ENCODE results near the gene REEP1. TPM values are rescaled to one million over a fixed set of nuclear protein-coding genes. Genes with fewer than 3 reads are reported as not detected.

The REEP1 gene
- total RNA-seq, 2 experiments from 2014 or later: not detected

DNA sequence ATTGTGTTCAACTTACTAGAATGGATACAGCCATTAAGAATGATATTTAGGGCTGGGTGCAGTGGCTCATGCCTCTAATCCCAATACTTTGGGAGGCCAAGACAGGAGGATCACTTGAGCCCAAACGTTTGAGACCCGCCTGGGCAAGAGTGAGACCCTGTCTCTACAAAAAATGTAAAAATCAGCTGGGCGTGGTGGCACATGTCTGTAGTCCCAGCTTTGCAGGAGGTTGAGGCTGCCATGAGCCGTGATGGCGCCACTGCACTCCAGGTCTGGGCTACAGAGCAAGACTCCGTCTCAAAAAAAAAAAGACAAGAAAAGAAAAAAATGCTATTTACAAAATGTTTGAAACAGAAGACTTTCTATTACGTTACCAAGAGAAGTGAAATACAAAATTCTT, 30.0 kb downstream of the REEP1 start:
- CTCF ChIA-PET (ENCODE audit: unreplicated experiment): no interaction called here
- no peak overlapping the region for H3K4me3 ChIP-seq (ENCODE audit: low read depth, low read length, poor library complexity, severe bottlenecking)
- DNase-seq (ENCODE audit: low spot score): no peak
- intact Hi-C loops (cut with micrococcal nuclease; ENCODE audit: unreplicated experiment): no loop called here
- H2AFZ ChIP-seq (ENCODE audit: low read length): no peak overlapping the region
- H3K4me2 ChIP-seq (ENCODE audit: low read length): no peak overlapping the region
- no peaks in the 10 kb centered on the region for H3K9me2 ChIP-seq (ENCODE audit: insufficient read depth, low read length)
- H3K27ac ChIP-seq (ENCODE audit: low read depth, low read length, poor library complexity, severe bottlenecking): no peak overlapping the region
- no peaks in the 10 kb centered on the region for H3K9me3 ChIP-seq (ENCODE audit: low read length)
- BruUV-seq (replicated peaks): no TSS peak
- H3K4me1 ChIP-seq (ENCODE audit: insufficient read depth, low read length, poor library complexity, severe bottlenecking): no peaks in the 10 kb centered on the region
- H3K36me3 ChIP-seq (ENCODE audit: insufficient read depth, low read length): no peaks in the 10 kb centered on the region
- no peaks in the 10 kb centered on the region for H4K20me1 ChIP-seq (ENCODE audit: insufficient read depth, low read length)
- H3K79me2 ChIP-seq (ENCODE audit: insufficient read depth, low read depth, low read length): no peaks in the 10 kb centered on the region
- TF ChIP-seq, protein P1, sequence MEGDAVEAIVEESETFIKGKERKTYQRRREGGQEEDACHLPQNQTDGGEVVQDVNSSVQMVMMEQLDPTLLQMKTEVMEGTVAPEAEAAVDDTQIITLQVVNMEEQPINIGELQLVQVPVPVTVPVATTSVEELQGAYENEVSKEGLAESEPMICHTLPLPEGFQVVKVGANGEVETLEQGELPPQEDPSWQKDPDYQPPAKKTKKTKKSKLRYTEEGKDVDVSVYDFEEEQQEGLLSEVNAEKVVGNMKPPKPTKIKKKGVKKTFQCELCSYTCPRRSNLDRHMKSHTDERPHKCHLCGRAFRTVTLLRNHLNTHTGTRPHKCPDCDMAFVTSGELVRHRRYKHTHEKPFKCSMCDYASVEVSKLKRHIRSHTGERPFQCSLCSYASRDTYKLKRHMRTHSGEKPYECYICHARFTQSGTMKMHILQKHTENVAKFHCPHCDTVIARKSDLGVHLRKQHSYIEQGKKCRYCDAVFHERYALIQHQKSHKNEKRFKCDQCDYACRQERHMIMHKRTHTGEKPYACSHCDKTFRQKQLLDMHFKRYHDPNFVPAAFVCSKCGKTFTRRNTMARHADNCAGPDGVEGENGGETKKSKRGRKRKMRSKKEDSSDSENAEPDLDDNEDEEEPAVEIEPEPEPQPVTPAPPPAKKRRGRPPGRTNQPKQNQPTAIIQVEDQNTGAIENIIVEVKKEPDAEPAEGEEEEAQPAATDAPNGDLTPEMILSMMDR (conservative IDR thresholded peaks at IDR 0.05; ENCODE audit: low read length): no peak
- no peak for TF ChIP-seq EZH2phosphoT487 (IDR thresholded peaks at IDR 0.05; ENCODE audit: borderline replicate concordance, low read depth, low read length)
- POLR2A ChIA-PET: no interaction called here

DNA sequence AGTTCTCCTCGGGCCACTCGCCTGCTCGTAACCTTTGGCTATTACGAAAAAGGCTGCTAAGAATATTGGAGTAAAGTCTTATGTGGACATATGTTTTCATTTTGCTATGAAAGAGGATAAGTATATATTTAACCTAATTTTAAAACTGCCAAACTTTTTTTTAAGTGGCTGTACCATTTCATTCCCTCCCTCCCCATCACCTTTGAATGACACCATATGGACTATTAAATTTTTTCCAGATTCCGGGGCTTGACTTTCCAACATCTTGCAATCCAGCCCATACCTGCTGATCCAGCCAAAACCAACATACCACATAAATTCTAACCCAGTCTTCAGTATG, 31.5 kb downstream of the REEP1 start:
- DNase-seq (ENCODE audit: low spot score): no peak
- H3K9me3 ChIP-seq (ENCODE audit: low read length): no peaks in the 10 kb centered on the region
- H2AFZ ChIP-seq (ENCODE audit: low read length): no peak overlapping the region
- no TSS peak for BruUV-seq (replicated peaks)
- TF ChIP-seq EZH2phosphoT487 (IDR thresholded peaks at IDR 0.05; ENCODE audit: borderline replicate concordance, low read depth, low read length): no peak
- TF ChIP-seq, protein P1 (conservative IDR thresholded peaks at IDR 0.05; ENCODE audit: low read length): no peak
- CTCF ChIA-PET (ENCODE audit: unreplicated experiment): no interaction called here
- no peaks in the 10 kb centered on the region for H3K9me2 ChIP-seq (ENCODE audit: insufficient read depth, low read length)
- no peaks in the 10 kb centered on the region for H3K36me3 ChIP-seq (ENCODE audit: insufficient read depth, low read length)
- intact Hi-C loops (cut with micrococcal nuclease; ENCODE audit: unreplicated experiment): no loop called here
- H3K27ac ChIP-seq (ENCODE audit: low read depth, low read length, poor library complexity, severe bottlenecking): no peak overlapping the region
- H3K4me3 ChIP-seq (ENCODE audit: low read depth, low read length, poor library complexity, severe bottlenecking): no peak overlapping the region
- no peaks in the 10 kb centered on the region for H3K4me1 ChIP-seq (ENCODE audit: insufficient read depth, low read length, poor library complexity, severe bottlenecking)
- H3K79me2 ChIP-seq (ENCODE audit: insufficient read depth, low read depth, low read length): no peaks in the 10 kb centered on the region
- POLR2A ChIA-PET: no interaction called here
- H3K4me2 ChIP-seq (ENCODE audit: low read length): no peak overlapping the region
- no peaks in the 10 kb centered on the region for H4K20me1 ChIP-seq (ENCODE audit: insufficient read depth, low read length)

DNA sequence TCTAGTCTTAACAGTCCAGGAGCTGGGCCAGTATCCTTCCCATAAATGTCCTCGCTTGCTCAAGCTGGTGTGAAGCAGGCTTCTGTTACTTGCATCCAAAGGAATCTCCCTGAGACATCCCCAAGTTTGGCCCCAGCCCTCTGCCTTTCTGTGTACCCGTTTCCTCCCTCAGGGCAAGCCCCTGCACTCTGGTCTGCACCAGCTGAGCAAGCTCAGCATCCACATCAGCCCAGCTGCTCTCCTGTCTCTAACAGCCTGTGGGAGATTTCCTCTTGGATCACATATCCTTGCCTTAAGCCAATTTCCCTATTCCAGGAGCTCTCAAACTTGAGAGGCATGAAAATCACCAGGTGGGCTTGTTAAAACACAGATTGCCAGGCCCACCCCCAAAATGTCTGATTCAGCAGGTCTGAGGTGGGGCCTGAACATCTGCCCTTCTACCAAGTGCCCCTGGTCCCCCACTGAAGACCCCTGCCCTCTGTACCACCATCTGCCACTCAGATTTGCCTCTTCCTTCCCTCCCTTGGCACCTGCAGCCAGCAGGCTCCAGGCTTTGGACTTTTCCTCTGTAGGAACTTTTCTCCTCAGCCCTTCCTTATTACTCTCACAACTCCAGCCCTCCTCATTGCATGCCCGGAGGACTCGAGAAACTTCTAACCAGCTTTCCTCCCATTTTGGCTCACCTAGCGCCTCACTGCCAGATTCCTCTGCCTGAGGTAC, 32.1 kb downstream of the REEP1 start:
- Histone ChIP-seq H3K36me3 (ENCODE audit: insufficient read depth, low read length) (no peaks in the 10 kb centered on the region), H3K4me2 (ENCODE audit: low read length) (no peak overlapping the region), H4K20me1 (ENCODE audit: insufficient read depth, low read length) (no peaks in the 10 kb centered on the region), H3K9me2 (ENCODE audit: insufficient read depth, low read length) (no peaks in the 10 kb centered on the region), H3K79me2 (ENCODE audit: insufficient read depth, low read depth, low read length) (no peaks in the 10 kb centered on the region), H3K27ac (ENCODE audit: low read depth, low read length, poor library complexity, severe bottlenecking) (no peak overlapping the region), H2AFZ (ENCODE audit: low read length) (no peak overlapping the region), H3K9me3 (ENCODE audit: low read length) (no peaks in the 10 kb centered on the region), H3K4me3 (ENCODE audit: low read depth, low read length, poor library complexity, severe bottlenecking) (no peak overlapping the region), H3K4me1 (ENCODE audit: insufficient read depth, low read length, poor library complexity, severe bottlenecking) (no peaks in the 10 kb centered on the region)
- CTCF ChIA-PET (ENCODE audit: unreplicated experiment): no interaction called here
- POLR2A ChIA-PET: no interaction called here
- no peak for TF ChIP-seq EZH2phosphoT487 (IDR thresholded peaks at IDR 0.05; ENCODE audit: borderline replicate concordance, low read depth, low read length)
- TF ChIP-seq, protein P1 (conservative IDR thresholded peaks at IDR 0.05; ENCODE audit: low read length): no peak
- BruUV-seq (replicated peaks): no TSS peak
- intact Hi-C loops (cut with micrococcal nuclease; ENCODE audit: unreplicated experiment): no loop called here
- no peak for DNase-seq (ENCODE audit: low spot score)
